Measurements from ENCODE around the gene OR2AT4.
"Not testable (repeated sequence)": the region's sequence is repeated elsewhere in the genome, so short reads cannot be mapped to it uniquely, and the experiment has no call there.

Gene OR2AT4

DNA sequence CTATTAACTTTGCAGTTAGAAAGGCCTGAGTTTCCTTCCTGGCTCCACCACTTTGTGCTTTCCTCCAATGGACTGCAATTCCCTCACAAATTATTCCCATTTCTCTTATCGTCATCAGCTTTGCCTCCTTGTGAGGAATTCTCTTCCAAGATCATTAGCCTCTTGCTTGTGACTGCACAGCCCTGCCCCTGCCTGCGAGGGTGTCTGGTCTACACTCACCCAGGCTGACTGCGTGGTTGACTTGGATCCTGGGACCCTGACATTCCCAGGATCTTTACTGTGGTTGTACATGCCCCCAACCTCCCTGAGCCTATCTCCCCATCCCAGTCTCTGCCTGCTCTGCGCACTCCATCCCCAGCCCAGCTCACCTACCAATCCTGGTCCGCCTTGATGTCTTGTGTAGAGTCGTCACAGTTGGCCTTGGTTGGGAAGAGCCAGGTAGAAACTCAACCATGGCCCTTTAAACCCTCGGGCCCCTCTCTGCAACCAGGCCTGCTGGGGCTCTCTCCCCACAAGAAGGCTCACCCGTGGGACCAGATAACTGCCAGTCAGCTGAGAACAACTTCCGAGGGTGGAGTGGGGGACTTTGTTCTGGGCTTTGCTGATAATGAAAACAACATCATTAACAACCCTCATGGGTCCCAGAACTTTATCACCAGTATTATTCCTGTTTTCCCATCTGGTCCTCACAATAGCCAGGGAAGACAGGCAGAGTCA is at the start of gene OR2AT4:
TSS of gene OR2AT4 (minus strand) at position 421 of the 717 bp plus-strand sequence.
- no peak for DNase-seq (ENCODE audit: low read depth in 2 of 2)

DNA sequence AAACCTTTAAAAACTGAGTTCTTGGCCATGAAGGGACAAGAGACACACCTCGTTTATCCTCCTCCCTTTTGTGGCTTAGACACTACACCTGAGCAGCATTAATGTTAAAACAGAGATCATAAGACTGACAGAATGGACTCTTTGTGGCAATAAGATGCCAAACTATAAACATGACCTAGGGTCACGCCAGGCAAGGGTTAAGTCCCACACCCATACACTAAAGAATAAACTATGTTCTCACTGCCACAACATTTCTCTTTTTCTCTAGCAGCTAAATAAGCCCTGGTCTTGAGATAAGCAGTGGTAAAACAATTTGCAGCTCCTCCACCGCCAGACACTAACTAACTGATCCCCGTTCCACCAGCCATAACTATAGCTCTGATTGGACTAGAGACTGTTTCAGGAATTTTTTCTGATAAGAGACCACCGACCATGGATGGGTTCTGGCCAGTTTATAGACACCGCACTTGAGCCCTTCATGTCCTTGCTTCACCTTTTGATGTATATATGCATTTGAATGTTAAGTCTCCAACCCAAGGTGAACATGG is 49.4 kb upstream of the OR2AT4 start:
- no peak for DNase-seq (ENCODE audit: low read depth in 2 of 2)

DNA sequence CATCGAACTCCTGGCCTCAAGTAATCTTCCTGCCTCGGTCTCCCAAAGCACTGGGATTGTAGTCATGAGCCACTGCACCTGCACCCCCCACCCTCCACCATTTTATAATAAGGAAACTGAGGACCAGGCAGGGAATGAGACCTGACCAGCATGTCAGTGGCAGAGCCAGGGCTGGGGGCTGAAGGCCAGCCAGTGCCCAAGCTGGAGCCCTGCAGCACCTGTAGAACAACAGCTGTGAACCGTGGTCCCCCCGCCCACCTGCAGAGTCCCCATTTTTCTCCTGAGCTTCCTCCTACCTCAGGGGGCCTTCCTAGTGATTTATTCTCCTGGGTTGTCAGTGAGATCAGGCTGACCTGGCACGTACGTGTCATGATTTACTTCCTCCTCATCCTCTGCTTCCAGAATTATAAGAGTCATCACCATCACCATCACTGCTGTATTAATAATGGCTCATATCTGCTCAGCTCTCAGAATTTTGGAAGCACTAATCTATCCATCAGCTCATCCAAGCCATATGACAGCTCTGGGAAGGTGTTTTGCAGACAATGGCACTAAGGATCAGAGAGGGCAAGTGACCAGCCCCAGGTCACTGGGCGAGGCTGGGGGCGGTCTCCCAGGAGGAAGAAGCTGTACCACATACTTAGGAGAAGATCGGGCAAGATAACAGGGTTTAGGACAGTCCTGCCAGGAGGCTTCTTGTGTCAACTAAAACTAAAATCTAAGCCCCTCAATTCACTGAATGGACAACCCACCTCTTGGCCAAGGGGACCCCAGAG is 48.7 kb upstream of the OR2AT4 start:
- no peak for DNase-seq (ENCODE audit: low read depth in 2 of 2)

DNA sequence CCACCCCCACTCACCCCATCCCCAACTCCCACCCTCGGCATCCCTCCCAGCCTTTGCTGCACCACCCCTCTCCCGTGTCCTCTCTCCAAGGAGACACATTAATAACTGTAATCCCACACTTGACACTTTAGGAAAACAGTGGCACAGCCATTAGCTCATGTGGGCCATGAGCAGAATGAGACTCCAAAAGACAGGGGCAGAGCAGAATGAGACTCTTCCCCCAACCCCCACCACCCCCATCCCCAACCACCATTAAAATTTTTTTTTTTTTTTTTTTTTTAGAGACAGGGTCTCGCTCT is 48.0 kb upstream of the OR2AT4 start:
- DNase-seq (ENCODE audit: low read depth in 2 of 2) = no peak

DNA sequence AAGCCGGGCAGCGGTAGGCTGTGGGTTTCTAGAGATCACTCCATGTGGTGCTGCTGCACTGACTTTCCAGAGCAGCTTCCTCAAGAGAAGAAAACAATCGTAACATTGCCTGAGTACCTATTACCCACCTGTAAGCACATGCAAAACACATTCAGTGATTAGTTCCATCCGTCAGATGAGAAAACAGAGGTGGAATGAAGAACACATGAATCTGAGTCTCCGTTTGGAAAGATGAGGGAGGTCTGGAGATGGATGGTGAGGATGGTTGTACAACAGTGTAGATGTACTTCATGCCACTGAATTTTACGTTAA is 46.7 kb upstream of the OR2AT4 start:
- DNase-seq (ENCODE audit: low read depth in 2 of 2) = no peak

DNA sequence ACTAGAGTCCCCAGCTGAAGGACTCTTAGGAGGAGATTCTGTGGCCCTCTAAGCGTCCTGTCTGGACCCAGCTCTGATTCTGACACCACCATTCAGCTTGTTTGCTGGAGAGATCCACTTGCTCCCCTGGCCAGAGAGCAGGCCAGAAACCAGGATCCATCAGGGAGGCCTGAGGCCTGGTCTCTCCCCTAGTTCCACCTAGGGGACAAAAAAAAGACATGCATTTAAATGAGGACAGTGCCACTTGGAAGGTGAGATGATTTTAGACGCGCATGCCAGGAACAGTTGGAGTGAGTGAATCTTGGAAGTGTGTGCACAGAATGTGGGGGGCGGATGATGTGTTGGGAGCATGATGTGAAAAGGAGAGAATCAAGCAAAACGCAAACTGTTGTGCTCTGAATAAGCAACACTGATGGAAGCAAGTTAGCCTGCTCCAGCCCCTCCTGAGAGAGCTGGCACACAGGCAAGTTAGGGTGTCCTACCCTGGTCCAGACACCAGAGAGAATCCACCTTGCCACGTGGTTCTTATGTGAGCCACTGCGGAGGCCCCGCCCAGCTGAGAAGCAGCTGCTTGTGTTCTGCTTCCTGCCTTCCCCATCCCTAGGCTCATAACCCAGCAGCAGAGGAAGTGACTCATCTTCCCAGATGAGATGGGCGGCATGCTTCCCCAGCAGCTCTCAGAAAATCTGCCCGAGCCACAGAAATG is 46.2 kb upstream of the OR2AT4 start:
- peak; percentile 46 for DNase-seq (ENCODE audit: low read depth in 2 of 2)

DNA sequence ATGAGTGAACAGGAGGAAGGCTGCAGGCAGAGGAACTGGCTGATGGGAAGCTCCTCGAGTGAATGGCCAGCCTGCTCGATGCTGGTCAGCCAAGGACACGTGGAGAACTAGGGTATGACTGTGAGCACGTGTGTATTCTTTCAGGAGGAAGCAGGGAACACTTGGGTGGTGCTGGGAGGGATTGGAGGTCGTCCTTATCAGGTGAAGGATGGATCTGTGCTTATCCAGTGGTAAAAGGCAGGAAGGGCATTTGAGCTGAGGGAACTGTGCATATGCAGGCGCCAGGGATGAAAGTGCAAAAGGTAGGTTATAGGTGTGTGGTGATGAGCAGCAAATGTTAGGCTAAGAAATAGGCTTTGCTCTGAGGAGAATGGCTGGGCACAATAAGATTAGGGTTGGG is 44.5 kb upstream of the OR2AT4 start:
- no peak for DNase-seq (ENCODE audit: low read depth in 2 of 2)

DNA sequence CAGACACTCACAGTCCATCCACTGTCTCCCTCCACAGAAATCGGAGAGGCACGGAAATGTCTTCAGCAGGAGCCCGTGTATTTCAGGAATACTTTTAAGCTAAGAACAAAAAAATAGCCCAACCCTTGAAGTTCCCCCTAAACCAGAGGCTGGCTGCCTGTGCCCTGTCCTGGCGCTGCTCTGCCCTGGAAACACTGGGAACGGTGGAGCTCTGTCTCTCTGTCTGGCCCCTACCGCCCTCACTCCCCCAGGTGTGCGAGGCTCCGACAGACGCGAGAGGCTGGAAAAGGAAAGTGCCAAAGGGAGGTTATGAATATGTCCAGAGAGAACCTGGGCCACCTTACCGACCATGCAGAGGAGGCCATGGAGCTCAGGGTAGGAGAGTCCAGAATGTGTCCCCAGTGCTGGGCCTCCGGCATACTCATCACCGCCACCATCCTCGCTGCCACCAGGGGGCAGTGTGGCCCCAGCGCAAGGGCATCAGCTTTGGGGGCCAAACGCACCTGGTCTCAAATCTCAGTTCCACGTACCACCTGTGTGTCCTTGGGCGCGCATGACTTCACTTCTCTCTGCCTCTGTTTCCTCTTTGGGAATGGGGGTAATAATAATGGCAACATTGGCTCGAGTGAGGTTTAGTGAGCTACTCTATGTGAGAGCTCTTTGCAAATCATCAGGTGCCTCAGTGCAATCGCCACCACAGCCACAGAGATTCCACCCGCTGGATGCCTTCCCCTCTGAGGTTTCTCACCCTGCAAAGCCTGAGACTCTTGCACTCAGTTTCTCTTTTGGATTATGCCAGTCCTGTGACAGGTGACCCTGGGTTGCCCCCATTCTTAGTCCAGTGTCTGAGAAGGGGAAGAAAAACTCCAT is 43.8 kb upstream of the OR2AT4 start:
- DNase-seq (ENCODE audit: low read depth in 2 of 2) = peak; percentile 59 to 65

DNA sequence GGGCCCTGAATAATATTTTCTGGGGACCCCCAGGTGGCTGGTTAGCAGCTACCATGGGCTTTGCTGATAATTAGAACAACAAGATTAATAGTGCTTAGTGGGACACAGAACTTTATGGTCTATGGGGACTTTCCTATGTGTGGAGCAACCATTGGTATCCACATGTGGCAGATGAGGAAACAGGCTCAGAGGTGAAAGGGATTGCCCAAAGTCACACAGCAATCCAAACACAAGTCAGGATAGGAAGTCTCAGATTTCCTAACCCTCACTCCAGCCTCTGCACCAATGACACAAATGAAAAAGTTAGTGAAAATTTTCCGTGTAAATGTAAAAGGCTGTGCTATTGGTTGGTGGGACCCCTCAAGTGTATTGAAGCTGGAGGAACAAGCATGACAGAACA is 39.0 kb upstream of the OR2AT4 start:
- DNase-seq (ENCODE audit: low read depth in 2 of 2) = no peak

DNA sequence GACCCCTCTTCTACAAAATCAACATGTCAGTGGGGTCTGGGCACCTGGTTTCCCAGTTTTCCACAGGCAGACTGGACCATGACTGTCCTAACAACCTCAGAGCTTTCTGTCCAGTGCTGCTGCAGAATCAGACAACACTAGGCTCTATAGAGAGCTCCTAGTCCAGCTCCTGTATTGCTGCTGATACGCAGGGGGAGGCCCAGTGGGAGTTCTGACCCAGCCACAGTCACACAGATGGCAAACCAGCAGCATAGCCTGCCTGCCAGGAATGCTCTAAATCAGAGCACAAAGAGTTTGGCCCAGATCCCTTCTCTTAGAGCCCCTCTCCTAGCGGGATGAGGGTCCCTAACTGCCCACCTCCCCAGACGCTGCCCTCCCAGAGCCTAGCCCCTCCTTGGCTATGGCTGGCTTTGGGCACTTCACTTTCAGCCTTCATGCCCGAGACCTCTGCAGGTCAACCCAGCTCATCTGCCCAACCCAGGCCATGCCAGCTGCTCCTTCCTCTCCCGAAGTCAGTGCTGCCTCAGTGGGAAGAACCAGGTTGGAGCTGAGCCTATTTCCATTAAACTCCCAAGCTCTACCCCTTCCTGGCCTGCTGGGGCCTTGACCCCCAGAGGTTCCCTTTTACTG is 38.5 kb upstream of the OR2AT4 start:
- DNase-seq (ENCODE audit: low read depth in 2 of 2) = no peak

DNA sequence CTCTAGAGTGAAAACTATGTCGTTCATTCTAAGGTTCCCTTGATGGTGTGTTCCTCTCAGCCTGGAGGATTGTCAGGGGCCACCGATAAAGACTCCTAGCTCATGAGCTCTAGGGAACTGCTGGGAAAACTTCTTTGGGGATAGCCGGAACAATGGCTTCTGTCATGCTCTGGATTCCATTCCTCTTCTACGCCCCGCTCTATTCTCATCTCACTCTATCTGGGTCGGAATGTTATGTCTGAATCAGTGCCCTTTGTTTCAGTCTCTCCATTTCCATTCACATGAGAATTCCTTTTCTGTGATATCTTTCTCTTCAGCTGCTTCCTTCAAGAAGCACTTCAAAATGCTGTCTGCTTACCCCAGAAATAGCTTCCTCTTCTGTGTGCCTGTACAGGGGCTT is 37.3 kb upstream of the OR2AT4 start:
- no peak for DNase-seq (ENCODE audit: low read depth in 2 of 2)

DNA sequence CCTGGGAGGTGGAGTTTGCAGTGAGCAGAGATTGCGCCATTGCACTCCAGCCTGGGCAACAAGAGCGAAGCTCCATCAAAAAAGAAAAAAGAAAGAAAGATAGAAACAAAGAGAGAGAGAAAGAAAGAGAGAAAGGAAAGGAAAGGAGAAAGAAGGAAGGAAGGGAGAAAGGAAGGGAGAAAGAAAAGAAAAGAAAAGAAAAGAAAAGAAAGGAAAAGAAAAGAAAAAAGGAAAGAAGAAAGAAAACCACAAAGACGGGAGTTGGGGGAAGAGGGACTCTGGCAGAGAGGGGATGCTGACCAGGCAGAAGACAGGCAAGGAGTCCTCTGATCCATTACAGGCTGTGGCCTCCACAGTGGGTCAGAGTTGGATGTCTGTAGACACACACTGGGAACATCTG is 35.4 kb upstream of the OR2AT4 start:
- no peak for DNase-seq (ENCODE audit: low read depth in 2 of 2)

DNA sequence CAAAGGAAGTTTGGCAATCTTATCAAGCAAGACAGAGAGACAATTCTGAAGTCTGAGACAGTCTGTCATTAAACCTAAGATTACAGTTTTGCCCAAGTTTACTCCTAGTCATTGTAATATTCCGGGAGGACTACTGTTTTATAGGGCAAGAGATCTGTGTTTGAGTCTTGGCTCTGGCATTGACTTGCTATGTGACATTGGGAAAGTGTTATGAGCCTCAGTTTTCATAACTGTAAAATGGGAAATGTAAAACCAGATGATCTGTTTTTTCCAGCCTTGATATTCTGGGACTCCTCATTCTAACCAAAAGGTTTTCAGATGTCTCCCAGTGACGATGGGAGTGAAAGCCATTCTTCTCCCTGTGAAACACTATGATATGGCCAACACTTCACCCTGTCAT is 29.9 kb upstream of the OR2AT4 start:
- DNase-seq (ENCODE audit: low read depth in 2 of 2) = no peak

DNA sequence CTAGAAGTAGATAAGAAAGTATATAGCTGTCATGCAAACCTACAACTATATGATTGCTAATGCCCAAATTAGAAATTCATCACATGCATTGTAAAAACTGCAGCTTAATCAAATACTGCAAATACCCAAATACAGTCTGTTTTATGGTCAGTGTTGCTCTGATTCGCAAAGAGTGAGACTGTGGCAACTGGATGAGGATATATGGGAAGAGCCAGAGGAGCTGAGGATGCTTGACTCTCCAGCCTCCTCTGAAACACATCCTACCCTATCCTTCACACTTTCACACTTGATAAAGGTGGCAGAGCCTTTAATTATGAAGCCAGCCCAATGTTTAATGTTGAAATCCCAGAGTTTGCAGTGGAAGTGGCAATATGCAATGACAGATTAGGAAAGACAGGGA is 21.9 kb upstream of the OR2AT4 start:
- DNase-seq (ENCODE audit: low read depth in 2 of 2) = no peak

DNA sequence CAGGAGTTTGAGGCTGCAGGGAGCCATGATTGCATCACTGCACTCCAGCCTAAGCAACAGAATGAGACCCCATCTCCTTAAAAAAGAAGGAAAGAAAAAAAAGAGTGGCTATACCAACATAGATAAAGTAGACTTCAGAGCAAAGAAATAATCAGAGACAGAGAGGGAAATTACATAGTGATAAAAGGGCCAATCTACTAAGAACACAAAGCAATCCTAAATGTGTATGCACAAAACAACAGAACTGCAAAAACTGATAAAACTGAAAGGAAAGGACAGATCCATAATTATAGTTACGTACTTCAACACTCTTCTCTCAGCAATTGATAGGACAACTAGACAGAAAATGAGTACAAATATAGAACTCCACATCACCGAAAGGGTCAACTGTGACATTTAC is 17.8 kb upstream of the OR2AT4 start:
- DNase-seq (ENCODE audit: low read depth in 2 of 2) = no peak

DNA sequence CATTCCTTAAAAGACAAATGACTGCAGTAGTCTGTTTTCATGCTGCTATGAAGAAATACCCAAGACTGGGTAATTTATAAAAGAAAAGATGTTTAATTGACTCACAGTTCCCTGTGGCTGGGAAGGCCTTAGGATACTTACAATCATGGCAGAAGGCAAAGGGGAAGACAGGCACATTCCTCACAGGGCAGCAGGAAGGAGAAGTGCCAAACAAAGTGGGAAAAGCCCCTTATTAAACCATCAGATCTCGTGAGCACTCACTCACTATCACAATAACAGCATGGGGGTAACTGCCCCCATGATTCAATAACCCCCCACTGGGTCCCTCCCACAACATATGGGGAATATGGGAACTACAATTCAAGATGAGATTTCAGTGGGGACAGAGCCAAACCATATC is 16.4 kb upstream of the OR2AT4 start:
- DNase-seq (ENCODE audit: low read depth in 2 of 2) = no peak

DNA sequence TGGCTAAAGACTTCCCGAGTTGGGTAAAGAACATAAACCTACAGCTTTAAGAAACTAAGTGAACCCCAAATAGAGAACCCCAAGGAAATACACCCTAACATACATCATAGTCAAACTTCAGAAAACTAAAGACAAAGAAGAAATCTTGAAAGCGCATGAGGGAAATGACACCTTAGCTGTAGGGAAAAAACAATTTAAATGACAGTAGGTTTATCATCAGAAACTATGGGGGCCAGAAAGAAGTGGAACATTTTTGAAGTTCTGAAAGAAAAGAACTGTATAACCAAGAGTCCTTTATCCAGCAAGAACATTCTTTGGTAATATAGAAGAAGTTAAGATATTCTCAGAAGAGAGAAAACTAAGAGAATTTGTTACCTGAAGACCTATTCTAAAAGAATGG is 15.5 kb upstream of the OR2AT4 start:
- DNase-seq (ENCODE audit: low read depth in 2 of 2) = no peak

DNA sequence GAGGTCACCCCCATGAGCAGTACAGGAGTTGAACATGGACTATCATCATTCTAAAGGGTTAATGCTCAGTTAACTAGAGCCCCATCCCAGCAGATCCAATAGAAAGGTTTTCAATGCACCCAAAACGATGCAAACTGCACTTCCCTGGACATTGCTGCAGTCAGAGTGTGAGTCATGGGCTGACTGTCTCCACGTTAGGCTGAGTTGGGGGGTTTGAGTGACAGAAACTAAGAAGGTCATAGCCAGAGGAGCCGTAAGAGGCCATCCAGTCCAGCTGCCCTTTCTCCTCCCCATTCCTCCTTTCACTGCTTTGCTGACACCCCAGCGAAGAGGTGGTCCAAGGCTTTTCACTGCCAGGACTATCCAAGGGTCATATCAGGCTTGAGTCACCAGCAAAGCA is 10.5 kb upstream of the OR2AT4 start:
- DNase-seq (ENCODE audit: low read depth in 2 of 2) = no peak

DNA sequence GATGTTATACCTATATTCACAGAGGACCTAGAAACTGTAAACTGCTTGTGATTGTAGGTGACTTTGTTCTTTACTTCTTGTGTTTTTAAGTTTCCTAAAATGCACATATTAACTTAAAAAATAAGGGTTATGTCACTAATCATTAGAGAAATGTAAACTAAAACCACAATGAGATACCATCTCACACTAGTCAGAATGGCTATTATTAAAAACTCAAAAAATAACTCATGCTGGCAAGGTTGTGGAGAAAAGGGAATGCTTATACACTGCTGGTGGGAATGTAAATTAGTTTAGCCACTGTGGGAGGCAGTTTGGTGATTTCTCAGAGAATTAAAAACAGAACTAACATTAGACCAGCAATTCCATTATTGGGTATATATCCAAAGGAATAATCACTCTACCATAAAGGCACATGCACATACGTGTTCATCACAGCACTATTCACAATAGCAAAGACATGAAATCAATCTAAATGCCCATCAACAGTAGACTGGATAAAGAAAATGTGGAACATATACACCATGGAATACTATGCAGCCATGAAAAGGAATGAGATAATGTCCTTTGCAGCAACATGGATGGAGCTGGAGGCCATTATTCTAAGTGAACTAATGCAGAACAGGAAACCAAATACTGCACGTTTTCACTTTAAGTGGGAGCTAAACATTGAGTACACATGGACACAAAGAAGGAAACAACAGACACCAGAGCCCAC is 9.4 kb upstream of the OR2AT4 start:
- not testable (repeated sequence) for DNase-seq (ENCODE audit: low read depth in 2 of 2)

DNA sequence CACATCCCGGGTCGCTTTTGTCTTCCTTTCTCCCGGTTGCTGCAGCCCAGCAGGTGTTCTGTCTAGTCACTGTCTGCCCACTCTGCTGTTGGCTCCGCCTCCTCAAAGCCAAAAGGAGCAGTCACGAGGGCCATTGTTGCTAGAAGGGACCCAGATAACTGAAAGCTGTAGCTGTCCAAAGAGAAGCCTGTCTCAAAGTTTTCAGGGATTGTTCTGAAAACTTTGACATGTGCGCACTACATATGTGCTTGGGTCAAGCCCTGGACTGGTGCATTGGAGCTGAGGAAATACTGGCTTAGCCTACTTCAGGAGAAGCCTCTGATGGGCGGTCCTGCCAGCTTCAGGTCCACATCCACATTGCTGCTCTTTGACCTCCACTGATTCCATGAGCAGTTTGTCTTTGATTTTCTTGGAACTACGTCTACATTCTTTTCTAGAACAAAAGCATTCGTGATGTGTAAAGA is 8.8 kb upstream of the OR2AT4 start:
- no peak for DNase-seq (ENCODE audit: low read depth in 2 of 2)

Measured in stimulated activated CD8-positive, alpha-beta memory T cell treated with anti-CD3 and anti-CD28 coated beads, Interleukin-2, amount 100 ng/mL, for 1 hour (primary cell).